ENCODE measurements around the gene FLNB. TPM values are rescaled to one million over a fixed set of nuclear protein-coding genes. Genes with fewer than 3 reads are reported as not detected.

Gene FLNB
- total RNA-seq, 2 donors from 2014 or later, result 212 to 221 TPM

GRCh38 chr3:58148049-58148448 is 139.8 kb downstream of the FLNB start:
- Histone ChIP-seq H3K36me3 (ENCODE audit: control insufficient read depth, insufficient read depth, low read length) (peaks cover 100% of the 10 kb centered on the region), H3K27ac (ENCODE audit: low read depth, low read length) (no peak overlapping the region), H3K4me3 (ENCODE audit: low read length) (no peak overlapping the region), H3K4me1 (ENCODE audit: control insufficient read depth, insufficient read depth, low read length) (no peaks in the 10 kb centered on the region), H3K9me3 (ENCODE audit: control insufficient read depth, low read length) (no peaks in the 10 kb centered on the region), H3K27me3 (ENCODE audit: control insufficient read depth, insufficient read depth, low read length, poor library complexity, severe bottlenecking) (no peaks in the 10 kb centered on the region), H3K9ac (ENCODE audit: extremely low read depth, low read length, poor library complexity, severe bottlenecking) (no peak overlapping the region)
- no peaks in the 10 kb centered on the region for H3K27me3 Mint-ChIP-seq (ENCODE audit: insufficient read depth)
- no peaks in the 10 kb centered on the region for H3K4me1 Mint-ChIP-seq
- no peak for DNase-seq
- no peaks in the 10 kb centered on the region for H3K9me3 Mint-ChIP-seq
- H3K36me3 Mint-ChIP-seq (ENCODE audit: low read depth), result peaks cover 86% of the 10 kb centered on the region
- 96 to 98% methylated on average over 8 to 9 of the region's 9 CpGs for WGBS, 2 experiments (ENCODE audit: insufficient coverage in 1 of 2, insufficient read length in 1 of 2)
- no peak overlapping the region for H3K27ac Mint-ChIP-seq
- TF ChIP-seq, protein P1, sequence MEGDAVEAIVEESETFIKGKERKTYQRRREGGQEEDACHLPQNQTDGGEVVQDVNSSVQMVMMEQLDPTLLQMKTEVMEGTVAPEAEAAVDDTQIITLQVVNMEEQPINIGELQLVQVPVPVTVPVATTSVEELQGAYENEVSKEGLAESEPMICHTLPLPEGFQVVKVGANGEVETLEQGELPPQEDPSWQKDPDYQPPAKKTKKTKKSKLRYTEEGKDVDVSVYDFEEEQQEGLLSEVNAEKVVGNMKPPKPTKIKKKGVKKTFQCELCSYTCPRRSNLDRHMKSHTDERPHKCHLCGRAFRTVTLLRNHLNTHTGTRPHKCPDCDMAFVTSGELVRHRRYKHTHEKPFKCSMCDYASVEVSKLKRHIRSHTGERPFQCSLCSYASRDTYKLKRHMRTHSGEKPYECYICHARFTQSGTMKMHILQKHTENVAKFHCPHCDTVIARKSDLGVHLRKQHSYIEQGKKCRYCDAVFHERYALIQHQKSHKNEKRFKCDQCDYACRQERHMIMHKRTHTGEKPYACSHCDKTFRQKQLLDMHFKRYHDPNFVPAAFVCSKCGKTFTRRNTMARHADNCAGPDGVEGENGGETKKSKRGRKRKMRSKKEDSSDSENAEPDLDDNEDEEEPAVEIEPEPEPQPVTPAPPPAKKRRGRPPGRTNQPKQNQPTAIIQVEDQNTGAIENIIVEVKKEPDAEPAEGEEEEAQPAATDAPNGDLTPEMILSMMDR (conservative IDR thresholded peaks at IDR 0.05), result no peak
- H3K4me3 Mint-ChIP-seq, result no peak overlapping the region

DNA sequence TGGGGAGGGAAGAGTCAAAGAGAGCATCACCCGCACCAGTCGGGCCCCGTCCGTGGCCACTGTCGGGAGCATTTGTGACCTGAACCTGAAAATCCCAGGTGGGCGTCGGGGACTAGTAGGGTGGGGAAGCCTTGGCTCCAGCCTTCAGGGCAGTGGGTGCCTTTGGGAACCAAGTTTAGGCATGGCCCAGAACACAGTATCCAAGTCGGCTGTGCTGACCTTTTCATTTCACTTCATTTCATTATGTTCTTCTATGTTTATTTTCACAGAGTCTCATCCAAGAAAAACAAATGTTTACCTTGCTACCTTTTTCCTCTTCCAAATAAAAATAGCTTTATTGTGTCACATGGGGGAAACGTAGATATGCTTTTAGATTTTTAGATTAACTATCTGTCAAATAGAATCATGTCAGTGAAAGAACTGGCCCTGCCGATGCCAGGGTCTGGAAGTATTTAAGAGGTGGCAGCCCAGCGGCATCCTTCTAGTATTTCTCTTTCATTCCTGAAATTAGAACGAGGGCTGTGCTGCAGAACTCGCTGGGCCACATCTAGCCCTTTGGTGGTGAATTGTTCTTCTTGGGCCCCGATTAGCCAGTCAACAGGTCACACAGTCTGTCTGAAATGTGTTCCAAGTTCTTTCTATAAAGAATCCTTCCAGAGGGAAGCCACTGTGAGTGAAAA is 142.0 kb downstream of the FLNB start:
- DNase-seq, result no peak

GRCh38 chr3:58150810-58151199 is 142.6 kb downstream of the FLNB start:
- H3K36me3 ChIP-seq (ENCODE audit: control insufficient read depth, insufficient read depth, low read length), result peaks cover 98% of the 10 kb centered on the region
- DNase-seq, result no peak
- TF ChIP-seq, protein P1 (conservative IDR thresholded peaks at IDR 0.05), result no peak
- no peak overlapping the region for H3K9ac ChIP-seq (ENCODE audit: extremely low read depth, low read length, poor library complexity, severe bottlenecking)
- H3K36me3 Mint-ChIP-seq (ENCODE audit: low read depth), result peaks cover 90% of the 10 kb centered on the region
- no peaks in the 10 kb centered on the region for H3K27me3 ChIP-seq (ENCODE audit: control insufficient read depth, insufficient read depth, low read length, poor library complexity, severe bottlenecking)
- no peaks in the 10 kb centered on the region for H3K4me1 Mint-ChIP-seq
- no peak overlapping the region for H3K27ac ChIP-seq (ENCODE audit: low read depth, low read length)
- H3K4me1 ChIP-seq (ENCODE audit: control insufficient read depth, insufficient read depth, low read length), result no peaks in the 10 kb centered on the region
- H3K27ac Mint-ChIP-seq, result no peak overlapping the region
- H3K9me3 ChIP-seq (ENCODE audit: control insufficient read depth, low read length), result no peaks in the 10 kb centered on the region
- no peaks in the 10 kb centered on the region for H3K9me3 Mint-ChIP-seq
- no peak overlapping the region for H3K4me3 ChIP-seq (ENCODE audit: low read length)
- WGBS, 2 experiments (ENCODE audit: insufficient coverage in 1 of 2, insufficient read length in 1 of 2), result 90 to 97% methylated on average over 12 to 13 of the region's 13 CpGs
- no peak overlapping the region for H3K4me3 Mint-ChIP-seq
- no peaks in the 10 kb centered on the region for H3K27me3 Mint-ChIP-seq (ENCODE audit: insufficient read depth)

More for the DNA sequence above, 142.0 kb downstream of the FLNB start:
- H3K9me3 ChIP-seq (ENCODE audit: control insufficient read depth, low read length), result no peaks in the 10 kb centered on the region
- no peaks in the 10 kb centered on the region for H3K4me1 ChIP-seq (ENCODE audit: control insufficient read depth, insufficient read depth, low read length)
- H3K27ac ChIP-seq (ENCODE audit: low read depth, low read length), result no peak overlapping the region
- no peaks in the 10 kb centered on the region for H3K27me3 ChIP-seq (ENCODE audit: control insufficient read depth, insufficient read depth, low read length, poor library complexity, severe bottlenecking)
- TF ChIP-seq, protein P1 (conservative IDR thresholded peaks at IDR 0.05), result no peak
- Mint-ChIP-seq H3K9me3 (no peaks in the 10 kb centered on the region), H3K4me3 (no peak overlapping the region), H3K4me1 (no peaks in the 10 kb centered on the region), H3K27ac (no peak overlapping the region), H3K27me3 (ENCODE audit: insufficient read depth) (no peaks in the 10 kb centered on the region), H3K36me3 (ENCODE audit: low read depth) (peaks cover 91% of the 10 kb centered on the region)
- H3K36me3 ChIP-seq (ENCODE audit: control insufficient read depth, insufficient read depth, low read length), result peaks cover 98% of the 10 kb centered on the region
- H3K4me3 ChIP-seq (ENCODE audit: low read length), result no peak overlapping the region
- 93 to 95% methylated on average over 13 to 14 of the region's 14 CpGs for WGBS, 2 experiments (ENCODE audit: insufficient coverage in 1 of 2, insufficient read length in 1 of 2)
- no peak overlapping the region for H3K9ac ChIP-seq (ENCODE audit: extremely low read depth, low read length, poor library complexity, severe bottlenecking)
